Right lobe of liver (tissue), 4 donors: Measurements from ENCODE around the gene COL19A1.

Experiments
- CTCF ChIP-seq, 4 donors: fragments of 200-600 bp in 3 of 4; fragments of 450-650 bp in 1 of 4; IDR thresholded peaks; one replicate each; pipeline versions ENCODE4 v1.5.1 to v1.8.0; 2016 to 2022; ENCODE audit warnings: antibody characterized with exemption in 4 of 4, mild to moderate bottlenecking in 2 of 4
- POLR2A ChIP-seq: fragments of 450-650 bp; IDR thresholded peaks from one replicate; pipeline ENCODE4 v1.6.1; 2017; ENCODE audit warnings: antibody characterized with exemption, mild to moderate bottlenecking
- donor health status: DM: no; HTN: no; CAD: no.
- donor health status: DM: no; HTN: no; CAD: no.
- donor health status: DM: no; HTN: yes; CAD: no.

DNA sequence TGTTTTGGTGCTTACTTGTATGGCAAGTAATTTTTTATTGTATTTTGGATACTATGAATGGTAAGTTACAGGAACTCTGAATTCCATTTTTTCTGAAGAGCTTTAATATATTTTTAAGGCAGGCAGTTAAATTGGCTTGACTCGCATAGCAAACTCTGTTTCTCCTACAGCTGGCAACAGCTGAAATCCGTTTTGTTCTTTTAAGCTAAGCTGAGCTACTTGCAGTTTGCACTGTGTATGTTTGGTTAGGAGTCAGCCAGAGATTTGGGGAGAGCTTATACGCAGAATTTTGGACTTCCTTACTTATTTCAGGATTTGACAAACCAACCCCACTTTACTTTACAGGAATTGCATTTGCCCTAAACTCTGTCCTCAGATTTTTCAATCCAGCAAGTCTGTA lies 179.1 kb downstream of the COL19A1 start:
- no peak for TF ChIP-seq CTCF (IDR thresholded peaks at IDR 0.05)
- no peak for TF ChIP-seq POLR2A
